ENCODE data around the gene ARPC4. TPM values are rescaled to one million over a fixed set of nuclear protein-coding genes. Genes with fewer than 3 reads are reported as not detected.

Gene ARPC4
- total RNA-seq, 3 donors from 2014 or later (not counting 1 experiment from before 2014, with no cell fraction given) = 282 to 288 (median 285) TPM

DNA sequence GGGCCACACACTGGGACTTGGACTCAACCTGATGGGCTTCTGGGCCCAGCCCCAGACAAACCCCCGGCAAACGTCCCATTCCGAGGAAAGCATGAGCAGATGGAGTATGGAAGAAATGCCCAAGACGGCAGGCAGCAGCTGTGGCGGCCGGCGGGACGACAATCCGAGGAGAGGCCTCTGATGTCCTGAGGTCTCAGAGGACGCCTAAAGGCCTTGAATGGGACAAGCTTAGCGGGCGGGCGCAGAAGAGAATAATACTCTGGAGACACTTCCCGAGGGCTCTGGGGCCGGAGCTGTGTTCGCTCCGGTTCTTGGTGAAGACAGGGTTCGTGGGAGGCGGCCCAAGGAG, 43.6 kb upstream of the ARPC4 start:
- peaks cover 36% of the 10 kb centered on the region for H3K4me1 ChIP-seq (ENCODE audit: control insufficient read depth, insufficient read depth, low read length)
- intact Hi-C loops (cut with micrococcal nuclease) = loop anchor here (1.0 kb wide), 1 partner anchor 18 kb away; the partner anchor contains the start of gene BRPF1
- Mint-ChIP-seq H3K4me3 (peak overlapping the region; percentile 94), H3K27ac (peak overlapping the region; percentile 91), H3K4me1 (peaks cover 43 to 44% of the 10 kb centered on the region in 2 donors), H3K27me3 (ENCODE audit: low read depth in 2 of 2) (no peaks in the 10 kb centered on the region), H3K9me3 (no peaks in the 10 kb centered on the region), H3K36me3 (no peaks in the 10 kb centered on the region)
- H3K27ac ChIP-seq (ENCODE audit: low read length) = peak overlapping the region; percentile 27
- DNase-seq = no peak
- no peaks in the 10 kb centered on the region for H3K27me3 ChIP-seq (ENCODE audit: control insufficient read depth, insufficient read depth, low read length)
- no peak for ATAC-seq
- 30% methylated on average over 19 of the region's 19 CpGs for WGBS (ENCODE audit: insufficient coverage)
- H3K36me3 ChIP-seq (ENCODE audit: control insufficient read depth, insufficient read depth, low read length) = peaks cover 59% of the 10 kb centered on the region
- TF ChIP-seq, protein P1, sequence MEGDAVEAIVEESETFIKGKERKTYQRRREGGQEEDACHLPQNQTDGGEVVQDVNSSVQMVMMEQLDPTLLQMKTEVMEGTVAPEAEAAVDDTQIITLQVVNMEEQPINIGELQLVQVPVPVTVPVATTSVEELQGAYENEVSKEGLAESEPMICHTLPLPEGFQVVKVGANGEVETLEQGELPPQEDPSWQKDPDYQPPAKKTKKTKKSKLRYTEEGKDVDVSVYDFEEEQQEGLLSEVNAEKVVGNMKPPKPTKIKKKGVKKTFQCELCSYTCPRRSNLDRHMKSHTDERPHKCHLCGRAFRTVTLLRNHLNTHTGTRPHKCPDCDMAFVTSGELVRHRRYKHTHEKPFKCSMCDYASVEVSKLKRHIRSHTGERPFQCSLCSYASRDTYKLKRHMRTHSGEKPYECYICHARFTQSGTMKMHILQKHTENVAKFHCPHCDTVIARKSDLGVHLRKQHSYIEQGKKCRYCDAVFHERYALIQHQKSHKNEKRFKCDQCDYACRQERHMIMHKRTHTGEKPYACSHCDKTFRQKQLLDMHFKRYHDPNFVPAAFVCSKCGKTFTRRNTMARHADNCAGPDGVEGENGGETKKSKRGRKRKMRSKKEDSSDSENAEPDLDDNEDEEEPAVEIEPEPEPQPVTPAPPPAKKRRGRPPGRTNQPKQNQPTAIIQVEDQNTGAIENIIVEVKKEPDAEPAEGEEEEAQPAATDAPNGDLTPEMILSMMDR (IDR thresholded peaks at IDR 0.05) = no peak
- peak overlapping the region; percentile 67 for H3K4me3 ChIP-seq (ENCODE audit: low read length)
- no peaks in the 10 kb centered on the region for H3K9me3 ChIP-seq (ENCODE audit: control insufficient read depth, insufficient read depth, low read length)

DNA sequence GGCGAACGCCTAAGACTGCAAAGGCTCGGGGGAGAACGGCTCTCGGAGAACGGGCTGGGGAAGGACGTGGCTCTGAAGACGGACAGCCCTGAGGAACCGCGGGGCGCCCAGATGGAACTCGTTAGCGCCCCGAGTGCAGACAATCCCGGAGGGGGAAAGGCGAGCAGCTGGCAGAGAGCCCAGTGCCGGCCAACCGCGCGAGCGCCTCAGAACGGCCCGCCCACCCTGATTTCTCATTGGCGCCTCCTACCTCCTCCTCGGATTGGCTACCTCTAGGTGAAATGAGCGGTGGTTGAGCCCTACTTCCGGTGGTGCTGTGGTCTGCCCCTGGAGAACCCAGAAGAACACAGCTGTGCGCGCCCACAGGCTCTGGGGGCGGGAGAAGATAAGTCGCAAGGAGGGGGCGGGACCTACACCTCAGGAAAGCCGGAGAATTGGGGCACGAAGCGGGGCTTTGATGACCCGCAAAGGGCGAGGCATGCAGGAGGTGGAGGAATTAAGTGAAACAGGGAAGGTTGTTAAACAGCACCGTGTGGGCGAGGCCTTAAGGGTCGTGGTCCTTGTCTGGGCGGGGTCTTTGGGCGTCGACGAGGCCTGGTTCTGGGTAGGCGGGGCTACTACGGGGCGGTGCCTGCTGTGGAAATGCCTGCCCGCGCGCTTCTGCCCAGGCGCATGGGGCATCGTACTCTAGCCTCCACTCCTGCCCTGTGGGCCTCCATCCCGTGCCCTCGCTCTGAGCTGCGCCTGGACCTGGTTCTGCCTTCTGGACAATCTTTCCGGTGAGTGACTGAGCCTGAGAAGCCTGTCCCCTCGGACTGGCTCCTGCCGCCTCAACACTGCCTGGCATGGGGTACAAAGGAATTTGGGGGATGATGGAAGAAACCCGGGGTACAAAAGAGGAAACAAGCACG, 43.0 kb upstream of the ARPC4 start, which contains the start of gene OGG1:
Gene OGG1 (plus strand): TSS at position 308 of the 911 bp plus-strand sequence. CDS start 335 bp downstream, at position 643.
- no peaks in the 10 kb centered on the region for H3K9me3 ChIP-seq (ENCODE audit: control insufficient read depth, insufficient read depth, low read length)
- no peaks in the 10 kb centered on the region for H3K27me3 ChIP-seq (ENCODE audit: control insufficient read depth, insufficient read depth, low read length)
- Mint-ChIP-seq H3K27me3 (ENCODE audit: low read depth in 2 of 2) (no peaks in the 10 kb centered on the region), H3K4me3 (peak within 1 kb of the TSS; percentile 94), H3K9me3 (no peaks in the 10 kb centered on the region), H3K36me3 (no peaks in the 10 kb centered on the region), H3K27ac (peak within 1 kb of the TSS; percentile 91), H3K4me1 (peaks cover 49 to 50% of the 10 kb centered on the region in 2 donors)
- WGBS (ENCODE audit: insufficient coverage) = under 1% methylated on average over 60 of the region's 60 CpGs
- ATAC-seq = peak; percentile 89 to 97 (median 95)
- peak within 1 kb of the TSS; percentile 67 for H3K4me3 ChIP-seq (ENCODE audit: low read length)
- H3K27ac ChIP-seq (ENCODE audit: low read length) = peak within 1 kb of the TSS; percentile 54
- DNase-seq = peak; percentile 96 to 97
- TF ChIP-seq, protein P1 (IDR thresholded peaks at IDR 0.05) = no peak
- peaks cover 59% of the 10 kb centered on the region for H3K36me3 ChIP-seq (ENCODE audit: control insufficient read depth, insufficient read depth, low read length)
- intact Hi-C loops (cut with micrococcal nuclease) = loop anchor here (1.0 to 5.0 kb wide), 4 partner anchors 19 to 57 kb away; partner anchors contain the start of genes BRPF1, CAMK1 and TADA3
- H3K4me1 ChIP-seq (ENCODE audit: control insufficient read depth, insufficient read depth, low read length) = peaks cover 41% of the 10 kb centered on the region

DNA sequence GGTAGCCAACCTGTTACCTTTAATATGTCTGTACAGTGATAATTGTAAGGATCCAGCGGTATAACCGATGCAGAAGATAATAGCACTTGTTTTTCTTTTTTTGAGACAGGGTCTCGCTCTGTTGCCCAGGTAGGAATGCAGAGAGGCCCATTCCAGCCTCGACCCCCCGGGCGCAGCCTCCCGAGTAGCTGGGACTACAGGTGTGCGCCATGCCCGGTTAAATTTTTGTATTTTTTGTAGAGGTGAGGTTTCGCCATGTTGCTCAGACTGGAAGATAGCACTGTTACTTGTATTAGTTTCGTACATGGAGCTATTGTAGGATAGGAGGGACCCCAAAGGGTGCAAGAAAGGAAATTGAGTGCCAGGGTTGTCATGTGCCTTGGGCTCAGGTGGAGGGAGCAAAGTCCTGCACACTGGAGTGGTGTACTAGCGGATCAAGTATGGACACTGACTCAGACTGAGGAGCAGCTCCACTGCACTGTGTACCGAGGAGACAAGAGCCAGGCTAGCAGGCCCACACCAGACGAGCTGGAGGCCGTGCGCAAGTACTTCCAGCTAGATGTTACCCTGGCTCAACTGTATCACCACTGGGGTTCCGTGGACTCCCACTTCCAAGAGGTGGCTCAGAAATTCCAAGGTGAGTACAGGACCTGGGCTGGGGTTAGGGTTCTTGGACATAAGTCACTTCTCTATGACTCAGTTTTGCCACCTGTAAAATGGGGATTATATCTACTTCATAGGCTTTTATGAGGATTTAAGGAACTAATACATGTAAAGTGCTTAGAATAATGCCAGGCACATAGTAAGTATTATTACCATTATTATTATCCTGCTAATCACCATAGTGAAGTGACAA, 42.1 kb upstream of the ARPC4 start:
- Histone ChIP-seq H3K36me3 (ENCODE audit: control insufficient read depth, insufficient read depth, low read length) (peaks cover 53% of the 10 kb centered on the region), H3K9me3 (ENCODE audit: control insufficient read depth, insufficient read depth, low read length) (no peaks in the 10 kb centered on the region), H3K4me1 (ENCODE audit: control insufficient read depth, insufficient read depth, low read length) (peaks cover 41% of the 10 kb centered on the region), H3K27ac (ENCODE audit: low read length) (peak overlapping the region; percentile 54), H3K4me3 (ENCODE audit: low read length) (peak overlapping the region; percentile 67), H3K27me3 (ENCODE audit: control insufficient read depth, insufficient read depth, low read length) (no peaks in the 10 kb centered on the region)
- intact Hi-C loops (cut with micrococcal nuclease) = loop anchor here (1.0 to 5.0 kb wide), 3 partner anchors 18 to 57 kb away; partner anchors contain the start of genes CAMK1 and TADA3
- TF ChIP-seq, protein P1 (IDR thresholded peaks at IDR 0.05) = no peak
- Mint-ChIP-seq H3K27me3 (ENCODE audit: low read depth in 2 of 2) (no peaks in the 10 kb centered on the region), H3K4me1 (peaks cover 51% of the 10 kb centered on the region in 2 donors), H3K27ac (peak overlapping the region; percentile 91), H3K36me3 (no peaks in the 10 kb centered on the region), H3K4me3 (peak overlapping the region; percentile 94), H3K9me3 (no peaks in the 10 kb centered on the region)
- DNase-seq (no peak), ATAC-seq (no peak)
- whole genome bisulfite sequencing (ENCODE audit: insufficient coverage) = 52% methylated on average over 17 of the region's 17 CpGs
